NB4 (cell line): ENCODE measurements around the gene AGXT.

Experiments
- MYC ChIP-seq: IDR thresholded peaks from 2 replicates; pipeline ENCODE4 v1.6.1; 2011; ENCODE audit warnings: low read depth, low read length
- POLR2A ChIP-seq: IDR thresholded peaks from 2 replicates; pipeline ENCODE4 v1.6.1; 2011; ENCODE audit warnings: mild to moderate bottlenecking; ENCODE audit not compliant: insufficient read length; ENCODE audit errors: extremely low read depth
- TF ChIP-seq, protein P1 (sequence below): IDR thresholded peaks from one replicate; pipeline ENCODE4 v1.5.1; 2012; ENCODE audit warnings: low read depth, low read length
- TF ChIP-seq, protein P2 (sequence below): IDR thresholded peaks from 2 replicates; pipeline ENCODE4 v1.6.1; 2011; ENCODE audit warnings: low read depth, low read length

DNA sequence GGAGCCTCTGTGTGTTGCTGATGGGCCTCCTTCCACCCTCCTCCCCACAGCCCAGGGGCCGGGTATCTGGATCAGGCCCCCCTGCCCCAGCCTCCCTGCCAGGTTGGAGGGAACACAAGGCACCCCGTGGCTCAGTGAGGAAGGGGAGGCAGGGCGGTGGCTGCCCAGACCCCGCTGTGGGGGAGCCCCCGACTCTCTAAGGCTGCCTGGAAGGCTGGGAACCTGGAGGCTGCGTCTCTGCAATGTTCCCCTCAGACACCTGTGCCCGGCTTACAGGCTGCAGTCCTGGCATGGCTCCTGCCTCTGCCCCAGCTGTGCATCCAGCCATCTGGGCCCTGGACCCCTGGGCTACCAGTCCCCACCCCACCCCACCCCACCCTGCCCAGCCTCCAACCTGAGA is 27.8 kb downstream of the AGXT start:
- TF ChIP-seq, protein P1, sequence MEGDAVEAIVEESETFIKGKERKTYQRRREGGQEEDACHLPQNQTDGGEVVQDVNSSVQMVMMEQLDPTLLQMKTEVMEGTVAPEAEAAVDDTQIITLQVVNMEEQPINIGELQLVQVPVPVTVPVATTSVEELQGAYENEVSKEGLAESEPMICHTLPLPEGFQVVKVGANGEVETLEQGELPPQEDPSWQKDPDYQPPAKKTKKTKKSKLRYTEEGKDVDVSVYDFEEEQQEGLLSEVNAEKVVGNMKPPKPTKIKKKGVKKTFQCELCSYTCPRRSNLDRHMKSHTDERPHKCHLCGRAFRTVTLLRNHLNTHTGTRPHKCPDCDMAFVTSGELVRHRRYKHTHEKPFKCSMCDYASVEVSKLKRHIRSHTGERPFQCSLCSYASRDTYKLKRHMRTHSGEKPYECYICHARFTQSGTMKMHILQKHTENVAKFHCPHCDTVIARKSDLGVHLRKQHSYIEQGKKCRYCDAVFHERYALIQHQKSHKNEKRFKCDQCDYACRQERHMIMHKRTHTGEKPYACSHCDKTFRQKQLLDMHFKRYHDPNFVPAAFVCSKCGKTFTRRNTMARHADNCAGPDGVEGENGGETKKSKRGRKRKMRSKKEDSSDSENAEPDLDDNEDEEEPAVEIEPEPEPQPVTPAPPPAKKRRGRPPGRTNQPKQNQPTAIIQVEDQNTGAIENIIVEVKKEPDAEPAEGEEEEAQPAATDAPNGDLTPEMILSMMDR, result no peak
- TF ChIP-seq POLR2A (no peak), MYC (no peak)
- TF ChIP-seq, protein P2, sequence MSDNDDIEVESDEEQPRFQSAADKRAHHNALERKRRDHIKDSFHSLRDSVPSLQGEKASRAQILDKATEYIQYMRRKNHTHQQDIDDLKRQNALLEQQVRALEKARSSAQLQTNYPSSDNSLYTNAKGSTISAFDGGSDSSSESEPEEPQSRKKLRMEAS, result no peak
